ENCODE results near the gene CAMSAP2. TPM values are rescaled to one million over a fixed set of nuclear protein-coding genes. Genes with fewer than 3 reads are reported as not detected.

CAMSAP2 gene
- polyA plus RNA-seq, 2 of the 4 experiments (the other 2 are of a cell fraction), result 17.3 to 28.5 TPM

GRCh38 chr1:200738949-200739651, 407 bp downstream of the CAMSAP2 start (continued):
- TF ChIP-seq, protein P1, sequence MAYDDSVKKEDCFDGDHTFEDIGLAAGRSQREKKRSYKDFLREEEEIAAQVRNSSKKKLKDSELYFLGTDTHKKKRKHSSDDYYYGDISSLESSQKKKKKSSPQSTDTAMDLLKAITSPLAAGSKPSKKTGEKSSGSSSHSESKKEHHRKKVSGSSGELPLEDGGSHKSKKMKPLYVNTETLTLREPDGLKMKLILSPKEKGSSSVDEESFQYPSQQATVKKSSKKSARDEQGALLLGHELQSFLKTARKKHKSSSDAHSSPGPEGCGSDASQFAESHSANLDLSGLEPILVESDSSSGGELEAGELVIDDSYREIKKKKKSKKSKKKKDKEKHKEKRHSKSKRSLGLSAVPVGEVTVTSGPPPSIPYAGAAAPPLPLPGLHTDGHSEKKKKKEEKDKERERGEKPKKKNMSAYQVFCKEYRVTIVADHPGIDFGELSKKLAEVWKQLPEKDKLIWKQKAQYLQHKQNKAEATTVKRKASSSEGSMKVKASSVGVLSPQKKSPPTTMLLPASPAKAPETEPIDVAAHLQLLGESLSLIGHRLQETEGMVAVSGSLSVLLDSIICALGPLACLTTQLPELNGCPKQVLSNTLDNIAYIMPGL (CRISPR knock-in tag; IDR thresholded peaks at IDR 0.05; ENCODE audit: borderline replicate concordance), result no peak
- TF ChIP-seq MYC (IDR thresholded peaks at IDR 0.05; ENCODE audit: borderline replicate concordance, low read length), result peak; percentile 89
- TF ChIP-seq ZFP36 (IDR thresholded peaks at IDR 0.05; ENCODE audit: borderline replicate concordance, partially characterized antibody), result no peak
- peak; percentile 81 for TF ChIP-seq CHD2 (IDR thresholded peaks at IDR 0.05; ENCODE audit: low read length, partially characterized antibody)
- TF ChIP-seq FOSB (CRISPR knock-in tag; IDR thresholded peaks at IDR 0.05), result no peak
- TF ChIP-seq, protein P2, sequence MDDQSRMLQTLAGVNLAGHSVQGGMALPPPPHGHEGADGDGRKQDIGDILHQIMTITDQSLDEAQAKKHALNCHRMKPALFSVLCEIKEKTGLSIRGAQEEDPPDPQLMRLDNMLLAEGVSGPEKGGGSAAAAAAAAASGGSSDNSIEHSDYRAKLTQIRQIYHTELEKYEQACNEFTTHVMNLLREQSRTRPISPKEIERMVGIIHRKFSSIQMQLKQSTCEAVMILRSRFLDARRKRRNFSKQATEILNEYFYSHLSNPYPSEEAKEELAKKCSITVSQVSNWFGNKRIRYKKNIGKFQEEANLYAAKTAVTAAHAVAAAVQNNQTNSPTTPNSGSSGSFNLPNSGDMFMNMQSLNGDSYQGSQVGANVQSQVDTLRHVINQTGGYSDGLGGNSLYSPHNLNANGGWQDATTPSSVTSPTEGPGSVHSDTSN (IDR thresholded peaks at IDR 0.05), result 0 out of 2 replicates have a peak, but pooled peaks have one; percentile 9
- TF ChIP-seq, protein P3, sequence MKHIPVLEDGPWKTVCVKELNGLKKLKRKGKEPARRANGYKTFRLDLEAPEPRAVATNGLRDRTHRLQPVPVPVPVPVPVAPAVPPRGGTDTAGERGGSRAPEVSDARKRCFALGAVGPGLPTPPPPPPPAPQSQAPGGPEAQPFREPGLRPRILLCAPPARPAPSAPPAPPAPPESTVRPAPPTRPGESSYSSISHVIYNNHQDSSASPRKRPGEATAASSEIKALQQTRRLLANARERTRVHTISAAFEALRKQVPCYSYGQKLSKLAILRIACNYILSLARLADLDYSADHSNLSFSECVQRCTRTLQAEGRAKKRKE (CRISPR knock-in tag; IDR thresholded peaks at IDR 0.05; ENCODE audit: low read depth), result no peak
- TF ChIP-seq CHD4 (IDR thresholded peaks at IDR 0.05; ENCODE audit: borderline replicate concordance), result no peak
- TF ChIP-seq JUN (IDR thresholded peaks at IDR 0.05), result peak; percentile 50 to 93; a peak in 4 of 5 replicates
- TF ChIP-seq CBX2 (IDR thresholded peaks at IDR 0.05; ENCODE audit: borderline replicate concordance, low read depth), result no peak
- TF ChIP-seq CBX8 (IDR thresholded peaks at IDR 0.05), result no peak
- TF ChIP-seq KDM1A (IDR thresholded peaks at IDR 0.05; ENCODE audit: low read depth), result no peak
- TF ChIP-seq, protein P4, sequence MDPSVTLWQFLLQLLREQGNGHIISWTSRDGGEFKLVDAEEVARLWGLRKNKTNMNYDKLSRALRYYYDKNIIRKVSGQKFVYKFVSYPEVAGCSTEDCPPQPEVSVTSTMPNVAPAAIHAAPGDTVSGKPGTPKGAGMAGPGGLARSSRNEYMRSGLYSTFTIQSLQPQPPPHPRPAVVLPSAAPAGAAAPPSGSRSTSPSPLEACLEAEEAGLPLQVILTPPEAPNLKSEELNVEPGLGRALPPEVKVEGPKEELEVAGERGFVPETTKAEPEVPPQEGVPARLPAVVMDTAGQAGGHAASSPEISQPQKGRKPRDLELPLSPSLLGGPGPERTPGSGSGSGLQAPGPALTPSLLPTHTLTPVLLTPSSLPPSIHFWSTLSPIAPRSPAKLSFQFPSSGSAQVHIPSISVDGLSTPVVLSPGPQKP (IDR thresholded peaks at IDR 0.05; ENCODE audit: low read depth, low read length), result no peak
- no peak for TF ChIP-seq USF2 (IDR thresholded peaks at IDR 0.05)
- TF ChIP-seq, protein P5, sequence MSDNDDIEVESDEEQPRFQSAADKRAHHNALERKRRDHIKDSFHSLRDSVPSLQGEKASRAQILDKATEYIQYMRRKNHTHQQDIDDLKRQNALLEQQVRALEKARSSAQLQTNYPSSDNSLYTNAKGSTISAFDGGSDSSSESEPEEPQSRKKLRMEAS (IDR thresholded peaks at IDR 0.05), result peak; percentile 76
- TF ChIP-seq, protein P6, sequence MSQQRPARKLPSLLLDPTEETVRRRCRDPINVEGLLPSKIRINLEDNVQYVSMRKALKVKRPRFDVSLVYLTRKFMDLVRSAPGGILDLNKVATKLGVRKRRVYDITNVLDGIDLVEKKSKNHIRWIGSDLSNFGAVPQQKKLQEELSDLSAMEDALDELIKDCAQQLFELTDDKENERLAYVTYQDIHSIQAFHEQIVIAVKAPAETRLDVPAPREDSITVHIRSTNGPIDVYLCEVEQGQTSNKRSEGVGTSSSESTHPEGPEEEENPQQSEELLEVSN (IDR thresholded peaks at IDR 0.05; ENCODE audit: borderline replicate concordance, low read depth), result peak; percentile 16; the same call in 1 of the 2 replicates
- TF ChIP-seq FOSL2 (IDR thresholded peaks at IDR 0.05), result no peak
- TF ChIP-seq FOSL2 (CRISPR knock-in tag; IDR thresholded peaks at IDR 0.05), result no peak
- TF ChIP-seq NPAS2 (CRISPR knock-in tag; IDR thresholded peaks at IDR 0.05; ENCODE audit: borderline replicate concordance), result no peak
- no peak for TF ChIP-seq RCOR1 (IDR thresholded peaks at IDR 0.05; ENCODE audit: low read depth, low read length)
- TF ChIP-seq POLR2AphosphoS2 (conservative IDR thresholded peaks at IDR 0.05; ENCODE audit: low read length), result no peak
- TF ChIP-seq EP300 (IDR thresholded peaks at IDR 0.05), result no peak
- peak; percentile 93 for TF ChIP-seq TFCP2L1 (CRISPR knock-in tag; IDR thresholded peaks at IDR 0.05)
- no peak for TF ChIP-seq HDAC2 (IDR thresholded peaks at IDR 0.05)
- TF ChIP-seq ZSCAN20 (CRISPR knock-in tag; IDR thresholded peaks at IDR 0.05), result no peak
- no peak for TF ChIP-seq HOXB5 (CRISPR knock-in tag; IDR thresholded peaks at IDR 0.05)
- no peak for TF ChIP-seq SMC3 (IDR thresholded peaks at IDR 0.05)
- TF ChIP-seq HEYL (CRISPR knock-in tag; IDR thresholded peaks at IDR 0.05), result no peak
- no peak for TF ChIP-seq CTCF (IDR thresholded peaks at IDR 0.05)
- no peak; a peak in 1 of 5 replicates for TF ChIP-seq RAD21 (conservative IDR thresholded peaks at IDR 0.05 in 1 of 2, IDR thresholded peaks at IDR 0.05 in 1 of 2)
- TF ChIP-seq CEBPB (IDR thresholded peaks at IDR 0.05), result no peak
- no peak for TF ChIP-seq EHF (CRISPR knock-in tag; IDR thresholded peaks at IDR 0.05)
- peak; percentile 15; the same call in 1 of the 2 replicates for TF ChIP-seq GATA3 (IDR thresholded peaks at IDR 0.05; ENCODE audit: borderline replicate concordance)
- no peak for TF ChIP-seq NR3C1 (IDR thresholded peaks at IDR 0.05)
- no peak for TF ChIP-seq TP53 (CRISPR knock-in tag; IDR thresholded peaks at IDR 0.05)
- no peak for TF ChIP-seq RNF2 (IDR thresholded peaks at IDR 0.05; ENCODE audit: borderline replicate concordance, low read depth)

Measured in A549 (cell line).